HEK293 (cell line): ENCODE results near the gene FAH.
A peak's percentile ranks its signal among the peaks of the same experiment; 100 is the strongest.

Experiments
- ATF2 ChIP-seq: fragments of 450-650 bp; formaldehyde crosslinking; IDR thresholded peaks from 2 replicates; pipeline ENCODE4 v1.5.1; 2016; ENCODE audit warnings: missing biosample characterization, missing genetic modification characterization, low read depth
- BCL11B ChIP-seq: fragments of 450-650 bp; formaldehyde crosslinking; IDR thresholded peaks from 2 replicates; pipeline ENCODE4 v1.5.1; 2016; ENCODE audit warnings: low read depth, missing biosample characterization, missing genetic modification characterization
- EGR2 ChIP-seq: fragments of 450-650 bp; formaldehyde crosslinking; IDR thresholded peaks from 2 replicates; pipeline ENCODE4 v1.5.1; 2016; ENCODE audit warnings: low read depth, missing biosample characterization, missing genetic modification characterization
- ELK4 ChIP-seq: IDR thresholded peaks from 2 replicates; pipeline ENCODE4 v1.6.1; 2011; ENCODE audit warnings: mild to moderate bottlenecking, low read depth, low read length, borderline replicate concordance
- GLIS2 ChIP-seq: fragments of 450-650 bp; formaldehyde crosslinking; IDR thresholded peaks from 2 replicates; pipeline ENCODE4 v1.5.1; 2016; ENCODE audit warnings: missing biosample characterization, missing genetic modification characterization
- MYNN ChIP-seq: fragments of 450-650 bp; formaldehyde crosslinking; IDR thresholded peaks from 2 replicates; pipeline ENCODE4 v1.5.1; 2016; ENCODE audit warnings: missing biosample characterization, missing genetic modification characterization, borderline replicate concordance
- PRDM1 ChIP-seq: fragments of 450-650 bp; formaldehyde crosslinking; IDR thresholded peaks from 2 replicates; pipeline ENCODE4; 2016; ENCODE audit warnings: missing biosample characterization, missing genetic modification characterization
- PRDM4 ChIP-seq: fragments of 450-650 bp; formaldehyde crosslinking; IDR thresholded peaks from 2 replicates; pipeline ENCODE4 v1.5.1; 2017; ENCODE audit warnings: missing biosample characterization, missing genetic modification characterization
- SP2 ChIP-seq: fragments of 450-650 bp; formaldehyde crosslinking; IDR thresholded peaks from 2 replicates; pipeline ENCODE4 v1.5.1; 2016; ENCODE audit warnings: missing biosample characterization, missing genetic modification characterization
- SP3 ChIP-seq: fragments of 450-650 bp; formaldehyde crosslinking; IDR thresholded peaks from 2 replicates; pipeline ENCODE4 v1.5.1; 2016; ENCODE audit warnings: missing biosample characterization, missing genetic modification characterization
- ZBTB11 ChIP-seq: fragments of 450-650 bp; formaldehyde crosslinking; conservative IDR thresholded peaks from 2 replicates; pipeline ENCODE4 v1.5.1; 2016; ENCODE audit warnings: low read depth, missing biosample characterization, missing genetic modification characterization
- ZBTB44 ChIP-seq: fragments of 450-650 bp; IDR thresholded peaks from 2 replicates; pipeline ENCODE4 v1.5.1; 2018; ENCODE audit warnings: missing biosample characterization, mild to moderate bottlenecking, missing genetic modification characterization
- ZBTB48 ChIP-seq: fragments of 450-650 bp; formaldehyde crosslinking; IDR thresholded peaks from 2 replicates; pipeline ENCODE4 v1.5.1; 2016; ENCODE audit warnings: missing biosample characterization, missing genetic modification characterization
- ZFP41 ChIP-seq: fragments of 450-650 bp; formaldehyde crosslinking; IDR thresholded peaks from 2 replicates; pipeline ENCODE4 v1.5.1; 2016; ENCODE audit warnings: missing biosample characterization, missing genetic modification characterization, borderline replicate concordance
- ZNF138 ChIP-seq: fragments of 450-650 bp; formaldehyde crosslinking; IDR thresholded peaks from 2 replicates; pipeline ENCODE4 v1.5.1; 2016; ENCODE audit warnings: missing biosample characterization, missing genetic modification characterization, borderline replicate concordance
- ZNF140 ChIP-seq: fragments of 450-650 bp; formaldehyde crosslinking; IDR thresholded peaks from 2 replicates; pipeline ENCODE4 v1.5.1; 2016; ENCODE audit warnings: missing biosample characterization, missing genetic modification characterization
- ZNF324 ChIP-seq: fragments of 450-650 bp; formaldehyde crosslinking; IDR thresholded peaks from 2 replicates; pipeline ENCODE4 v1.5.1; 2016; ENCODE audit warnings: missing biosample characterization, missing genetic modification characterization
- ZNF391 ChIP-seq: fragments of 450-650 bp; formaldehyde crosslinking; IDR thresholded peaks from 2 replicates; pipeline ENCODE4 v1.5.1; 2016; ENCODE audit warnings: low read depth, missing biosample characterization, missing genetic modification characterization, borderline replicate concordance
- ZNF404 ChIP-seq: fragments of 450-650 bp; formaldehyde crosslinking; IDR thresholded peaks from 2 replicates; pipeline ENCODE4 v1.5.1; 2017; ENCODE audit warnings: missing biosample characterization, missing genetic modification characterization
- ZNF426 ChIP-seq: fragments of 450-650 bp; formaldehyde crosslinking; IDR thresholded peaks from 2 replicates; pipeline ENCODE4 v1.5.1; 2017; ENCODE audit warnings: missing biosample characterization, missing genetic modification characterization, mild to moderate bottlenecking, inconsistent platforms, moderate library complexity
- ZNF433 ChIP-seq: fragments of 450-650 bp; formaldehyde crosslinking; IDR thresholded peaks from 2 replicates; pipeline ENCODE4 v1.5.1; 2016; ENCODE audit warnings: missing biosample characterization, missing genetic modification characterization, low read depth
- ZNF549 ChIP-seq: fragments of 450-650 bp; IDR thresholded peaks from 2 replicates; pipeline ENCODE4 v1.5.1; 2018; ENCODE audit warnings: missing biosample characterization, missing genetic modification characterization, mild to moderate bottlenecking, inconsistent platforms, moderate library complexity
- ZNF558 ChIP-seq: fragments of 450-650 bp; formaldehyde crosslinking; IDR thresholded peaks from 2 replicates; pipeline ENCODE4 v1.5.1; 2016; ENCODE audit warnings: missing biosample characterization, missing genetic modification characterization
- ZNF623 ChIP-seq: fragments of 450-650 bp; formaldehyde crosslinking; IDR thresholded peaks from 2 replicates; pipeline ENCODE4 v1.5.1; 2016; ENCODE audit warnings: missing biosample characterization, missing genetic modification characterization
- ZNF658 ChIP-seq: fragments of 450-650 bp; formaldehyde crosslinking; IDR thresholded peaks from 2 replicates; pipeline ENCODE4; 2016; ENCODE audit warnings: missing biosample characterization, missing genetic modification characterization
- ZNF670 ChIP-seq: fragments of 450-650 bp; formaldehyde crosslinking; IDR thresholded peaks from 2 replicates; pipeline ENCODE4 v1.5.1; 2016; ENCODE audit warnings: missing biosample characterization, missing genetic modification characterization, low read depth
- ZNF76 ChIP-seq: fragments of 450-650 bp; formaldehyde crosslinking; IDR thresholded peaks from 2 replicates; pipeline ENCODE4; 2016; ENCODE audit warnings: low read depth, missing biosample characterization, missing genetic modification characterization, borderline replicate concordance
- ZXDB ChIP-seq: fragments of 450-650 bp; formaldehyde crosslinking; IDR thresholded peaks from 2 replicates; pipeline ENCODE4 v1.5.1; 2016; ENCODE audit warnings: missing biosample characterization, missing genetic modification characterization

FAH gene

GRCh38 chr15:80217327-80217900, 64.6 kb downstream of the FAH start (continued):
- TF ChIP-seq ZBTB44 (tag by site-specific recombination) (no peak), PRDM1 (tag by site-specific recombination) (no peak), ZNF138 (tag by site-specific recombination) (no peak), ZNF140 (tag by site-specific recombination) (peak; percentile 68; the same call in 1 of the 2 replicates), ZFP41 (no peak), ZNF324 (tag by site-specific recombination) (no peak), ZNF76 (tag by site-specific recombination) (no peak), PRDM4 (tag by site-specific recombination) (no peak), ZNF433 (tag by site-specific recombination) (0 out of 2 replicates have a peak, but pooled peaks have one; percentile 43), ZNF549 (tag by site-specific recombination) (no peak), ZNF391 (tag by site-specific recombination) (no peak), ZNF658 (tag by site-specific recombination) (no peak), ZNF426 (tag by site-specific recombination) (peak; percentile 80), ZXDB (tag by site-specific recombination) (peak; percentile 61; the same call in 1 of the 2 replicates), ZBTB48 (tag by site-specific recombination) (no peak), ELK4 (no peak), ZBTB11 (peak; percentile 74), ZNF404 (tag by site-specific recombination) (0 out of 2 replicates have a peak, but pooled peaks have one; percentile 23), ZNF670 (no peak), SP2 (tag by site-specific recombination) (no peak), SP3 (tag by site-specific recombination) (no peak), GLIS2 (no peak), ZNF558 (no peak), ZNF623 (peak; percentile 71), EGR2 (no peak), MYNN (tag by site-specific recombination) (no peak), BCL11B (no peak), ATF2 (tag by site-specific recombination) (no peak)
